Measurements from ENCODE around the gene ZFP62. TPM values are rescaled to one million over a fixed set of nuclear protein-coding genes. Genes with fewer than 3 reads are reported as not detected.
"Not testable (repeated sequence)": the region's sequence is repeated elsewhere in the genome, so short reads cannot be mapped to it uniquely, and the experiment has no call there.

The ZFP62 gene
- total RNA-seq, 2 donors from 2014 or later = 37.3 to 44.6 TPM

DNA sequence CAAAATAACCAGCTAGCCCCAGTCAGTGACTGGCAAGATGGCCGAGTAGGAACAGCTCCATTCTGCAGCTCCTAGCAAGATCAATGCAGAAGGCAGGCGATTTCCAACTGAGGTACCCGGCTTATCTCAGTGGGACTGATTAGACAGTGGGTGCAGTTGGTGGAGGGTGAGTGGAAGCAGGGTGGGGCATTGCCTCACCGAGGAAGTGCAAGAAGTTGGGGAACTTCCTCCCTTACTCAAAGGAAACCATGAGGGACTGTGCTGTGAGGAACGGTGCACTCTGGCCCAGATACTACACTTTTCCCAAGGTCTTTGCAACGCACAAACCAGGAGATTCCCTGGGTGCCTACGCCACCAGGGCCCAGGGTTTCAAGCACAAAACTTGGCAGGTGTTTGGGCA, 28.3 kb upstream of the ZFP62 start:
- Mint-ChIP-seq H3K36me3 (ENCODE audit: low read depth) (no peaks in the 10 kb centered on the region), H3K27me3 (ENCODE audit: insufficient read depth) (peaks cover 42% of the 10 kb centered on the region), H3K4me1 (peaks cover 2% of the 10 kb centered on the region), H3K27ac (no peak overlapping the region), H3K9me3 (peaks cover 4% of the 10 kb centered on the region), H3K4me3 (no peak overlapping the region)
- Histone ChIP-seq H3K9ac (ENCODE audit: extremely low read depth, low read length, poor library complexity, severe bottlenecking) (no peak overlapping the region), H3K4me3 (ENCODE audit: low read length) (no peak overlapping the region), H3K4me1 (ENCODE audit: control insufficient read depth, insufficient read depth, low read length) (no peaks in the 10 kb centered on the region), H3K36me3 (ENCODE audit: control insufficient read depth, insufficient read depth, low read length) (no peaks in the 10 kb centered on the region), H3K27ac (ENCODE audit: low read depth, low read length) (no peak overlapping the region), H3K9me3 (ENCODE audit: control insufficient read depth, low read length) (peaks cover 8% of the 10 kb centered on the region), H3K27me3 (ENCODE audit: control insufficient read depth, insufficient read depth, low read length, poor library complexity, severe bottlenecking) (no peaks in the 10 kb centered on the region)
- 74 to 84% methylated on average over 5 to 7 of the region's 7 CpGs for WGBS, 2 experiments (ENCODE audit: insufficient coverage in 1 of 2, insufficient read length in 1 of 2)
- DNase-seq = no peak
- TF ChIP-seq, protein P1, sequence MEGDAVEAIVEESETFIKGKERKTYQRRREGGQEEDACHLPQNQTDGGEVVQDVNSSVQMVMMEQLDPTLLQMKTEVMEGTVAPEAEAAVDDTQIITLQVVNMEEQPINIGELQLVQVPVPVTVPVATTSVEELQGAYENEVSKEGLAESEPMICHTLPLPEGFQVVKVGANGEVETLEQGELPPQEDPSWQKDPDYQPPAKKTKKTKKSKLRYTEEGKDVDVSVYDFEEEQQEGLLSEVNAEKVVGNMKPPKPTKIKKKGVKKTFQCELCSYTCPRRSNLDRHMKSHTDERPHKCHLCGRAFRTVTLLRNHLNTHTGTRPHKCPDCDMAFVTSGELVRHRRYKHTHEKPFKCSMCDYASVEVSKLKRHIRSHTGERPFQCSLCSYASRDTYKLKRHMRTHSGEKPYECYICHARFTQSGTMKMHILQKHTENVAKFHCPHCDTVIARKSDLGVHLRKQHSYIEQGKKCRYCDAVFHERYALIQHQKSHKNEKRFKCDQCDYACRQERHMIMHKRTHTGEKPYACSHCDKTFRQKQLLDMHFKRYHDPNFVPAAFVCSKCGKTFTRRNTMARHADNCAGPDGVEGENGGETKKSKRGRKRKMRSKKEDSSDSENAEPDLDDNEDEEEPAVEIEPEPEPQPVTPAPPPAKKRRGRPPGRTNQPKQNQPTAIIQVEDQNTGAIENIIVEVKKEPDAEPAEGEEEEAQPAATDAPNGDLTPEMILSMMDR (conservative IDR thresholded peaks at IDR 0.05) = no peak

DNA sequence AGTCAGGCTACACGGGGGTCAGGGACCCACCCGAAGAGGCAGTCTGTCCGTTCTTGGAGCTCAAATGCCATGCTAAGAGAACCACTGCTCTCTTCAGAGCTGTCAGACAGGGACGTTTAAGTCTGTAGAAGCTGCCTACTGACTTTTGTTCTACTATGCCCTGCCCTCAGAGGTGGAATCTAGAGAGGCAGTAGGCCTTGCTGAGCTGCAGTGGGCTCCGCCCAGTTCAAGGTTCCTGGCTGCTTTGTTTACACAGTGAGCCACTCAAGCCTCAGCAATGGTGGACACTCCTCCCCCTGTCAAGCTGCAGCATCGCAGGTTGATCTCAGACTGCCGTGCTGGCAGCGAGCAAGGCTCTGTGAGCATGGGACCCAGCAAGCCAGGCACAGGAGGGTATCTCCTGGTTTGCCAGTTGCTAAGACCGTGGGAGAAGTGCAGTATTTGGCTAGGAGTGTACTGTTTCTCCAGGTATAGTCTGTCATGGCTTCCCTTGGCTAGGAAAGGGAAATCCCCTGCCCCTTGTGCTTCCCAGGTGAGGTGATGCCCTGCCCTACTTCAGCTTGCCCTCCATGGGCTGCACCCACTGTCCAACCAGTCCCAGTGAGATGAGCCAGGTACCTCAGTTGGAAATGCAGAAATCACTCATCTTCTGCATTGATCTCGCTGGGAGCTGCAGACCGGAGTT, 24.9 kb upstream of the ZFP62 start:
- not testable (repeated sequence) for H3K4me1 ChIP-seq (ENCODE audit: control insufficient read depth, insufficient read depth, low read length); H3K9me3 Mint-ChIP-seq; H3K4me3 Mint-ChIP-seq; H3K36me3 Mint-ChIP-seq (ENCODE audit: low read depth); H3K27me3 ChIP-seq (ENCODE audit: control insufficient read depth, insufficient read depth, low read length, poor library complexity, severe bottlenecking); H3K4me3 ChIP-seq (ENCODE audit: low read length); H3K4me1 Mint-ChIP-seq; H3K27ac Mint-ChIP-seq; H3K27ac ChIP-seq (ENCODE audit: low read depth, low read length); H3K9ac ChIP-seq (ENCODE audit: extremely low read depth, low read length, poor library complexity, severe bottlenecking); H3K9me3 ChIP-seq (ENCODE audit: control insufficient read depth, low read length); H3K36me3 ChIP-seq (ENCODE audit: control insufficient read depth, insufficient read depth, low read length)
- peaks cover 43% of the 10 kb centered on the region for H3K27me3 Mint-ChIP-seq (ENCODE audit: insufficient read depth)
- 65 to 69% methylated on average over 7 to 11 of the region's 11 CpGs for WGBS, 2 experiments (ENCODE audit: insufficient coverage in 1 of 2, insufficient read length in 1 of 2)
- DNase-seq = peak; percentile 84

DNA sequence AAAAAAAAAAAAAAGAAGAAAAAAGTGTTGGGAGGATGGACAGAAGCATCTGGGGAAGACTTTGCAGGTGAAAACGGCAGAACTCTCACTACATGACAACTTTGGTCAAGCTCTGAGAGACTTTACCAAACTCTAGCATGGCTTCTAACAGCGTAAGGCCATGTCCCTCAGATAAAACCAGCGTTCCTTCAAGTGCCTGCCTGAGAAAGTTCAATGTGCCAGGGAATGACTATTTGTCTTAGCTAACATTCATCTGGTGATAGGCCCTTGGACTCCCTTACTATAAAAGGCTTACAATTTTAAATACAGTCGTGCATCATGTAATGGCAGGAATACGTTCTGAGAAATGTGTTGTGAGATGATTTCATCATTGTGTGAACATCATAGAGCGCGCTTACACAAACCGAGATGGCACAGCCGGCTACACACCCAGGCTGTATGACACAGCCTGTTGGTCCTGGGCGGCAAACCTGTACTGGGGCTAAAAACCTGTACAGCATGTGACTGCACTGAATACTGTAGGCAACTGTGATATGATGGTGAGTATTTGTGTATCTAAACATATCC, 14.9 kb upstream of the ZFP62 start:
- Mint-ChIP-seq H3K9me3 (no peaks in the 10 kb centered on the region), H3K4me3 (no peak overlapping the region), H3K4me1 (no peaks in the 10 kb centered on the region), H3K27ac (no peak overlapping the region), H3K36me3 (ENCODE audit: low read depth) (no peaks in the 10 kb centered on the region), H3K27me3 (ENCODE audit: insufficient read depth) (peaks cover 15% of the 10 kb centered on the region)
- 78 to 85% methylated on average over 6 to 10 of the region's 10 CpGs for WGBS, 2 experiments (ENCODE audit: insufficient coverage in 1 of 2, insufficient read length in 1 of 2)
- Histone ChIP-seq H3K4me1 (ENCODE audit: control insufficient read depth, insufficient read depth, low read length) (no peaks in the 10 kb centered on the region), H3K36me3 (ENCODE audit: control insufficient read depth, insufficient read depth, low read length) (no peaks in the 10 kb centered on the region), H3K4me3 (ENCODE audit: low read length) (no peak overlapping the region), H3K9ac (ENCODE audit: extremely low read depth, low read length, poor library complexity, severe bottlenecking) (no peak overlapping the region), H3K27ac (ENCODE audit: low read depth, low read length) (no peak overlapping the region), H3K9me3 (ENCODE audit: control insufficient read depth, low read length) (no peaks in the 10 kb centered on the region), H3K27me3 (ENCODE audit: control insufficient read depth, insufficient read depth, low read length, poor library complexity, severe bottlenecking) (no peaks in the 10 kb centered on the region)
- DNase-seq = no peak
- TF ChIP-seq, protein P1 (conservative IDR thresholded peaks at IDR 0.05) = no peak

All from endodermal cell (in vitro differentiated cells).